Mesendoderm (in vitro differentiated cells): ENCODE results near the gene YKT6.

Experiments used
- DNase-seq: peaks from one replicate; pipeline ENCODE4 v3.0.0; 2013
- H2AK5ac ChIP-seq: 2 replicates; pipeline ENCODE4 v1.6.1; 2013; ENCODE audit warnings: low read length, inconsistent platforms
- H2BK120ac ChIP-seq: 2 replicates; pipeline ENCODE4 v1.6.1; 2013; ENCODE audit warnings: low read depth, mild to moderate bottlenecking, low read length, moderate library complexity, mixed read lengths
- H2BK15ac ChIP-seq: replicated peaks from 2 replicates; pipeline ENCODE4 v1.6.1; 2013; ENCODE audit warnings: low read depth, mild to moderate bottlenecking, moderate library complexity
- H2BK5ac ChIP-seq: 2 replicates; pipeline ENCODE4 v1.6.1; 2013; ENCODE audit warnings: low read length, inconsistent platforms
- H3K18ac ChIP-seq: 2 replicates; pipeline ENCODE4 v1.6.1; 2013; ENCODE audit warnings: mild to moderate bottlenecking, low read length, mixed read lengths
- H3K23ac ChIP-seq: one replicate; pipeline ENCODE4 v1.6.1; 2013; ENCODE audit warnings: low read length
- H3K27ac ChIP-seq: 2 replicates; pipeline ENCODE4 v1.5.1; 2013; ENCODE audit warnings: low read depth, mild to moderate bottlenecking, inconsistent platforms, low read length, moderate library complexity
- H3K27me3 ChIP-seq: 2 replicates; pipeline ENCODE4 v1.6.1; 2013; ENCODE audit warnings: low read length, control low read depth, mild to moderate bottlenecking, inconsistent platforms; ENCODE audit not compliant: insufficient read depth, poor library complexity
- H3K36me3 ChIP-seq: 2 replicates; pipeline ENCODE4 v1.6.1; 2013; ENCODE audit warnings: low read length, inconsistent platforms; ENCODE audit not compliant: control insufficient read depth, insufficient read depth
- H3K4ac ChIP-seq: one replicate; pipeline ENCODE4 v1.6.1; 2013; ENCODE audit warnings: low read depth, mild to moderate bottlenecking, low read length, moderate library complexity
- H3K4me1 ChIP-seq: 2 replicates; pipeline ENCODE4 v1.6.1; 2013; ENCODE audit warnings: low read depth, low read length, inconsistent platforms; ENCODE audit not compliant: control insufficient read depth
- H3K4me2 ChIP-seq: 2 replicates; pipeline ENCODE4 v1.6.1; 2013; ENCODE audit warnings: low read length
- H3K4me3 ChIP-seq: 2 replicates; pipeline ENCODE4 v1.5.1; 2013; ENCODE audit warnings: mild to moderate bottlenecking, low read length
- H3K56ac ChIP-seq: one replicate; pipeline ENCODE4 v1.6.1; 2013; ENCODE audit warnings: low read length
- H3K79me1 ChIP-seq: 2 replicates; pipeline ENCODE4 v1.6.1; 2013; ENCODE audit warnings: low read length, inconsistent platforms
- H3K79me2 ChIP-seq: 2 replicates; pipeline ENCODE4 v1.6.1; 2013; ENCODE audit warnings: mild to moderate bottlenecking, low read length; ENCODE audit not compliant: control insufficient read depth, insufficient read depth
- H3K9ac ChIP-seq: 2 replicates; pipeline ENCODE4 v1.6.1; 2013; ENCODE audit warnings: low read length, inconsistent platforms
- H4K5ac ChIP-seq: one replicate; pipeline ENCODE4 v1.6.1; 2013; ENCODE audit warnings: low read length
- H4K8ac ChIP-seq: one replicate; pipeline ENCODE4 v1.6.1; 2013; ENCODE audit warnings: low read depth, mild to moderate bottlenecking, control low read depth, low read length, moderate library complexity
- WGBS: extraction: QIAGEN DNeasy Blood & Tissue Kit; methylation state at CpG from one replicate; pipeline ENCODE4 v1.1.7; 2013; ENCODE audit warnings: low lambda C conversion rate, missing lambda C conversion rate; ENCODE audit not compliant: insufficient coverage; ENCODE audit errors: extremely low coverage; 5-methylcytosine and 5-hydroxymethylcytosine counted together

The YKT6 gene

DNA sequence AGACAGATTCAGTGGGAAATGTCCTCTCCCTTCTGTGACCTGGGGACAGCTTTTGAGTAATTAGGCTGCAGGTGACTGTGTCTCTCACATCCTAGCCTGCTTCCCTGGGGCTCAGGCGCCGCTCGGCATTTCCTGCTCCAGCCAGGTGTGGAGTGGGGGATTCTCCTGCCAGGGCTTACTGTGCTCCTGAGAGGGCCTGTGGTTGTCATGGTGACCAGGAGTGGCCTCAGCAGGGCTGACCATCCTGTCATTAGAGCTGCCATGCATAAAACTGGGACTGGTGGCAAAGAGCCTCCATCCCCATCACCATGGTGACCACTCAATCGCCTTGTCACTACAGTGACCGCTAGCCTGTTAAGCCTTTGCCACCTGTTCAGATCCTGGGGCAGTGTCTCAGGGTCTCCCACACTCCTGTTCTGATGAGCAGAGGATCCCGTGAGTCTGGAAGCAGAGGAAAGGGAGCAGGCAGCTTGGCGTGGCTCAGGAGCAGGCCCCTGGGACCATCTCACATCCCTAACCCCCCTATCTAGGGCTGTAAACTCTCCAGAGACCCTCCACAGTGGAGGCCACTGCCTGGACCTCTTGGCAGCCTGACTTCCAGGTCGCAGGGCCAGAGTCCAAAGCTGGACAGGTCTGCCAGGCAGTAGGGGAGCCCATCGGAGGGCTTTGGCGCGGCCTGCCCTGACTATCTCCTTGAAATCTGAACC, 11.3 kb upstream of the YKT6 start, which contains the start of gene GCK:
Gene GCK, minus strand, starts transcription at position 154 of the 707 bp plus-strand sequence. CDS start 486 bp downstream, outside the sequence.
- Histone ChIP-seq H3K4me1 (no peaks in the 10 kb centered on the region), H3K18ac (no peak within 1 kb of the TSS), H4K8ac (no peak within 1 kb of the TSS), H3K9ac (no peak within 1 kb of the TSS), H3K23ac (no peak within 1 kb of the TSS), H2BK5ac (no peak within 1 kb of the TSS), H3K36me3 (no peaks in the 10 kb centered on the region), H2BK15ac (no peak within 1 kb of the TSS), H3K56ac (no peak within 1 kb of the TSS), H3K4ac (no peak within 1 kb of the TSS), H3K27ac (no peak within 1 kb of the TSS), H2BK120ac (no peak within 1 kb of the TSS), H3K79me2 (no peaks in the 10 kb centered on the region), H4K5ac (no peak within 1 kb of the TSS), H3K27me3 (no peaks in the 10 kb centered on the region), H3K4me2 (no peak within 1 kb of the TSS), H2AK5ac (no peak within 1 kb of the TSS), H3K79me1 (no peaks in the 10 kb centered on the region), H3K4me3 (no peak within 1 kb of the TSS)
- DNase-seq = peak; percentile 50
- no CpG with 5 or more reads among the region's 11 CpGs for WGBS

DNA sequence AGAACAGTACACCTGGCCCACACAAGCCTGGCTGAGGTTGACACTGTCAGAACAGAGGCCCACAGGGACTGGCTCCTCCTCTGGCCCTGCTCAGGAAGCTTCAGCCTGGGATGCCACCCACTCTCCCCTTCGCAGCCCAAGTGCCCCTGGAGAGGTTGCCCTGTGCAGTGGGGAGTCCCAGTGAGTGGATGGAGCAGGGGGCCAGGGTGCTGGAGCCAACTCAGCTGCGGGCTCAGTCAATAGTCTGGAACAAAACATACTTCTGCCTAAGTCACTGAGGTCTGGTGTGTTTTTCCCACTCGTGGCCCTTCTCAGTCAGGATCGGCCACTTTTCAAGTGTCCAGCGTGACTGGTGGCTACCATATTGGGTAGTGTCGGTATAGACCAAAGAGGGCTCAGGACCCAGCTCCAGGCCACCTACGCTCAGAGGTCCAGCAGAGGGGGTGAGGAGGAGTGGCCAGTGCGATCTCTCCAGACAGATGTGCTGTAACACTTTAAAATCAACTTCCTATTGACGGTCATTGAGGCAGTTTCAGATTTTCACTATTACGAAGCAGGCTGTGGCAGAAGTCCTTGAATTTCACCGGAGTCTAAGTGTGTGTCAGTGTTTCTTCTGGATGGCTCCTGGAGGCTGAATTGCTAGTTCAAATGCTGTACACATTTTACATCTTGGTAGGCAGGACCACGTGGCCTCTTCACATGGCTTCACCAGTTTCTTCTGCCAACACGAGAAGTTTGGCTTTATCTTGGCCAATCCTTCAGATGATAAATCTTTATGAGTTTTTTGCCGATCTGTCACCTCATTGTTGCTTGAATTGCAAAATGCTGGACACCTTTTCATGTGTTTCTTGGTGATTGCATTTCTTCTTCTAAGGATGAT, 10.5 kb upstream of the YKT6 start:
- Histone ChIP-seq H4K8ac (no peak overlapping the region), H3K4me3 (no peak overlapping the region), H3K27ac (no peak overlapping the region), H3K4me1 (no peaks in the 10 kb centered on the region), H3K9ac (no peak overlapping the region), H3K4ac (no peak overlapping the region), H3K56ac (no peak overlapping the region), H3K79me2 (no peaks in the 10 kb centered on the region), H3K4me2 (no peak overlapping the region), H3K36me3 (no peaks in the 10 kb centered on the region), H3K18ac (no peak overlapping the region), H3K23ac (no peak overlapping the region), H4K5ac (no peak overlapping the region), H2BK5ac (no peak overlapping the region), H2AK5ac (no peak overlapping the region), H3K27me3 (no peaks in the 10 kb centered on the region), H2BK15ac (no peak overlapping the region), H2BK120ac (no peak overlapping the region), H3K79me1 (no peaks in the 10 kb centered on the region)
- WGBS = no CpG with 5 or more reads among the region's 14 CpGs
- no peak for DNase-seq

DNA sequence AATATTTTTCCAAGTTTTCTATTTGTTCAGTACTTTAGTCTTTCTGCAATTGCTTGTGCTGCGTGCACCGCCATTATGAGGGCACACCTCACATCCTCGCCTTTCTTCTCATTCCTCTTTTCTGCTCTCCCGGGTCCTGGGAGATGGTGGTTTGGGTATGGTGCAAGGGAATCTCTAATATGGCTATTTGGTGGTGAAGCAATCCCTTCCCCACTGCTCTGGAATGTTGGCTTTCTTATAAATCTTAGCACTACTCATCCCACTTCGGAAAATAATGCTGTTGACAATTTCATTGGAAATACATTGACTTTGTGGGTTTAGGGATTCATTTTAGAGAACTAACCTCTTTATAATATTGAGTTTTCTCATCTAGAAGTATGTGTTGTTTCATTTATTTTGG, 9.6 kb upstream of the YKT6 start:
- H2BK5ac ChIP-seq = no peak overlapping the region
- H3K18ac ChIP-seq = no peak overlapping the region
- no peak for DNase-seq
- no peak overlapping the region for H3K4ac ChIP-seq
- H3K4me2 ChIP-seq = no peak overlapping the region
- H3K23ac ChIP-seq = no peak overlapping the region
- H3K4me1 ChIP-seq = no peaks in the 10 kb centered on the region
- H2AK5ac ChIP-seq = no peak overlapping the region
- H4K5ac ChIP-seq = no peak overlapping the region
- H3K56ac ChIP-seq = no peak overlapping the region
- H2BK120ac ChIP-seq = no peak overlapping the region
- H3K79me1 ChIP-seq = no peaks in the 10 kb centered on the region
- no peak overlapping the region for H3K4me3 ChIP-seq
- no peak overlapping the region for H2BK15ac ChIP-seq
- H3K36me3 ChIP-seq = no peaks in the 10 kb centered on the region
- H3K27me3 ChIP-seq = no peaks in the 10 kb centered on the region
- WGBS = no CpG with 5 or more reads among the region's 5 CpGs
- no peaks in the 10 kb centered on the region for H3K79me2 ChIP-seq
- no peak overlapping the region for H3K9ac ChIP-seq
- no peak overlapping the region for H3K27ac ChIP-seq
- H4K8ac ChIP-seq = no peak overlapping the region

DNA sequence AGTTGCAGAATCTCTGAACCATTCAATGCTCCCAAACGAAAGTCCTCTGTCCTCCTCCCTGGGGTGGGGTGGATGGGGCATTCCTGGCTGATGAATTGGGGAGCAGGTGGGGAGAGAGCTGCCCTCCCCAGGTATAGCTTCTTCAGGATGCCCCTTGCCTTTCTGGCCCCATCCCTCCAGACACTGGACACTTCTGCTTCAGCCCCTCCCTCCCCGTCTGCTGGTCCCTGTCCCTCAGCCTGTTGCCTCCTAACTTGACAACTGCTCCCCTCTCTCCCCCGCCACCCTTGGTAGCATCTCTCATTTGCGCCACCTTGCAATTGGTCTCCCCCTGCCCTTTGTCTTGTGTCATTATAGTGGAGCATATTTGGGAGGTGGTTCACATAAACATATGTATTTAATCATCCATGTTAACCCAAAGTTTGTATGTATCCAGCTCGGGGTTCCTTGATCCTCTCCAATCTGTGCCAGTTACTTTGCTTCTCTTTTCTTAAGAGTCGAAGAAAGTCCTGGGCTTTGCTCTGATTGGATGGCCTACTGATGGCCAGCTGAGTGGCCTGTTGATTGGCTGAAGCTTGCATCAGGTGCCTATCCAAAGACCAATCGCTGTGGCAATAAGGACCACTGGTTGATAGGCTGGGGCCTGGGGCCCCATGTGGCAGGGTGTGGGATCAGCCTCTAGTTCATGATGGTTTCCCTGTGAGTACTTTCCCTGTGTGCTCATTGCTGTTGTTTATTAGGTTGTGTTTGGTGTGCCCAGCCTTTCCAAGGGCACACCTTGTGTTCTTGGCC, 7.6 kb upstream of the YKT6 start:
- no peak overlapping the region for H2BK5ac ChIP-seq
- peak; percentile 44 for DNase-seq
- WGBS = no CpG with 5 or more reads among the region's 7 CpGs
- H2AK5ac ChIP-seq = no peak overlapping the region
- no peaks in the 10 kb centered on the region for H3K4me1 ChIP-seq
- H3K23ac ChIP-seq = no peak overlapping the region
- H3K4ac ChIP-seq = no peak overlapping the region
- H3K4me2 ChIP-seq = no peak overlapping the region
- H3K4me3 ChIP-seq = no peak overlapping the region
- no peaks in the 10 kb centered on the region for H3K79me2 ChIP-seq
- no peaks in the 10 kb centered on the region for H3K79me1 ChIP-seq
- no peak overlapping the region for H3K56ac ChIP-seq
- H2BK15ac ChIP-seq = no peak overlapping the region
- no peaks in the 10 kb centered on the region for H3K27me3 ChIP-seq
- H3K9ac ChIP-seq = no peak overlapping the region
- no peaks in the 10 kb centered on the region for H3K36me3 ChIP-seq
- no peak overlapping the region for H4K5ac ChIP-seq
- no peak overlapping the region for H4K8ac ChIP-seq
- H3K27ac ChIP-seq = no peak overlapping the region
- no peak overlapping the region for H2BK120ac ChIP-seq
- no peak overlapping the region for H3K18ac ChIP-seq

DNA sequence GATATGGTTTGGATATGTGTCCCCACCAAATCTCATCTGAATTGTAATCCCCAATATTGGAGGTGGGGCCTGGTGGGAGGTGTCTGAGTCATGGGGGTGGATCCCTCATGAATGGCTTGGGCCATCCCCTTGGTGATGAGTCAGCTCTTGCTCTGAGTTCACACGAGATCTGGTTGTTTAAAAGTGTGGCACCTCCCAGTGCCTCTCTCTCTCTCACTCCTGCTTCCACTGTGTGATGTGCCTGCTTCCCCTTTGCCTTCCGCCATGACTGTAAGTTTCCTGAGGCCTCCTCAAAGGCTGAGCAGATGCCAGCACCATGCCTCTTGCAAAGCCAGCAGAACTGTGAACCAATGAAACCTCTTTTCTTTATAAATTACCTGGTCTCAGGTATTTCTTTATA, 6.7 kb upstream of the YKT6 start:
- Histone ChIP-seq H4K8ac (no peak overlapping the region), H3K79me1 (no peaks in the 10 kb centered on the region), H3K56ac (no peak overlapping the region), H3K9ac (no peak overlapping the region), H3K79me2 (no peaks in the 10 kb centered on the region), H3K18ac (no peak overlapping the region), H4K5ac (no peak overlapping the region), H3K36me3 (no peaks in the 10 kb centered on the region), H3K27ac (no peak overlapping the region), H2AK5ac (no peak overlapping the region), H3K27me3 (no peaks in the 10 kb centered on the region), H2BK5ac (no peak overlapping the region), H2BK15ac (no peak overlapping the region), H2BK120ac (no peak overlapping the region), H3K4me1 (no peaks in the 10 kb centered on the region), H3K23ac (no peak overlapping the region), H3K4me2 (no peak overlapping the region), H3K4ac (no peak overlapping the region), H3K4me3 (no peak overlapping the region)
- WGBS = no CpG with 5 or more reads among the region's 2 CpGs
- peak; percentile 37 for DNase-seq
